Panc1 (cell line): ENCODE measurements around the gene APH1A. TPM values are rescaled to one million over a fixed set of nuclear protein-coding genes. Genes with fewer than 3 reads are reported as not detected.
A peak's percentile ranks its signal among the peaks of the same experiment; 100 is the strongest.
"Not testable (repeated sequence)": the region's sequence is repeated elsewhere in the genome, so short reads cannot be mapped to it uniquely, and the experiment has no call there.

Source experiments
- ATAC-seq: fragments of 200-7000 bp; cut with Tn5 transposase; 2 replicates; pipeline ENCODE4 v1.9.1; 2020; ENCODE audit warnings: mild to moderate bottlenecking, moderate library complexity
- Bru-seq: library from RNA; stranded (reverse); fragments of 400-500 nt; gene quantifications from one replicate; lab custom pipeline; 2021; lab: Mats Ljungman, UMichigan
- BruChase-seq, 2 experiments: library from RNA; stranded (reverse); fragments of 400-500 nt; gene quantifications; one replicate each; lab custom pipeline; 2021; lab: Mats Ljungman, UMichigan
- BruUV-seq: library from RNA; stranded (reverse); fragments of 400-500 nt; replicated peaks from 2 replicates; lab custom pipeline; 2021; lab: Mats Ljungman, UMichigan
- CTCF ChIA-PET: fragments of 300-600 bp; sonication (Branson Sonifier 250); formaldehyde crosslinking; loops from one replicate; lab custom pipeline; 2022; ENCODE audit warnings: antibody characterized with exemption; lab: Charles Lee
- POLR2A ChIA-PET: fragments of 300-600 bp; sonication (Branson Sonifier 250); formaldehyde crosslinking; loops from one replicate; lab custom pipeline; 2022; ENCODE audit warnings: antibody characterized with exemption; lab: Charles Lee
- DNase-seq: peaks from one replicate; pipeline ENCODE4 v3.0.0-alpha.2; 2010; ENCODE audit warnings: low read depth, low spot score
- H3K27ac ChIP-seq: 2 replicates; pipeline ENCODE4 v1.5.1; 2011; ENCODE audit warnings: mild to moderate bottlenecking, low read length, inconsistent platforms
- H3K27me3 ChIP-seq: fragments of 200-500 bp; sonication (Bioruptor generic); 2 replicates; pipeline ENCODE4 v1.6.0; 2014; ENCODE audit warnings: low read length, inconsistent platforms; ENCODE audit not compliant: control insufficient read depth, insufficient read depth
- H3K36me3 ChIP-seq: fragments of 200-500 bp; sonication (Bioruptor generic); 2 replicates; pipeline ENCODE4 v1.5.1; 2014; ENCODE audit warnings: inconsistent platforms, mild to moderate bottlenecking, low read length, moderate library complexity; ENCODE audit not compliant: control insufficient read depth, insufficient read depth
- H3K4me1 ChIP-seq: 2 replicates; pipeline ENCODE4 v1.5.1; 2011; ENCODE audit warnings: inconsistent platforms, mild to moderate bottlenecking, low read length, moderate library complexity; ENCODE audit not compliant: control insufficient read depth, insufficient read depth
- H3K4me3 ChIP-seq, 2 experiments: 2 replicates each; pipeline ENCODE4 v1.5.1; 2011 to 2012; ENCODE audit warnings: low read depth in 2 of 2, low read length in 2 of 2, mild to moderate bottlenecking in 2 of 2, inconsistent platforms in 1 of 2, moderate library complexity in 1 of 2
- H3K9me3 ChIP-seq: fragments of 200-500 bp; sonication (Bioruptor generic); 2 replicates; pipeline ENCODE4 v1.5.1; 2014; ENCODE audit warnings: low read depth, mild to moderate bottlenecking, inconsistent platforms, low read length, moderate library complexity; ENCODE audit not compliant: control insufficient read depth, insufficient read depth
- CTCF ChIP-seq: fragments of 450-650 bp; IDR thresholded peaks from 2 replicates; pipeline ENCODE4 v1.5.1; 2017; ENCODE audit warnings: mild to moderate bottlenecking
- POLR2AphosphoS5 ChIP-seq: IDR thresholded peaks from 2 replicates; pipeline ENCODE4 v1.6.1; 2012; ENCODE audit warnings: mild to moderate bottlenecking, low read depth, low read length, moderate library complexity
- REST ChIP-seq, 2 experiments: IDR thresholded peaks; 2 replicates each; pipeline ENCODE4 v1.6.1; 2011 to 2012; ENCODE audit warnings: low read depth in 2 of 2, control low read depth in 1 of 2, low read length in 1 of 2, mild to moderate bottlenecking in 1 of 2, moderate library complexity in 1 of 2; ENCODE audit not compliant: insufficient read depth in 1 of 2
- SIN3A ChIP-seq: IDR thresholded peaks from 2 replicates; pipeline ENCODE4 v1.6.1; 2012; ENCODE audit warnings: low read depth, mild to moderate bottlenecking, low read length, moderate library complexity, borderline replicate concordance; ENCODE audit not compliant: insufficient read depth
- TCF7L2 ChIP-seq: IDR thresholded peaks from 2 replicates; pipeline ENCODE4 v1.6.1; 2011; ENCODE audit warnings: mild to moderate bottlenecking, low read depth, low read length, inconsistent platforms
- in situ Hi-C: cut with HindIII; loops from 2 replicates; pipeline ENCODE4 v1.10.0; 2016; ENCODE audit warnings: low sequenced_read_pairs, low pct_unique_long_range_greater_than_20kb
- intact Hi-C: fragments of 100-400 bp; cut with micrococcal nuclease; formaldehyde crosslinking; loops from one replicate; pipeline ENCODE4 v1.10.0; 2022; ENCODE audit not compliant: unreplicated experiment
- long read RNA-seq: library from polyadenylated mRNA; unstranded; transcript quantifications from one replicate; pipeline ENCODE4 v2.0.0, GENCODE V29; 2021; ENCODE audit not compliant: unreplicated experiment
- polyA plus RNA-seq: library from polyadenylated mRNA; unstranded; fragments of >200 nt; gene quantifications from one replicate; pipeline ENCODE4 v1.2.1, GENCODE V29; 2012; ENCODE audit warnings: missing spikeins; ENCODE audit not compliant: insufficient read length
- total RNA-seq: library from RNA; stranded (reverse); gene quantifications from one replicate; pipeline ENCODE4 v1.2.1, GENCODE V29; 2021; ENCODE audit not compliant: unreplicated experiment

Gene APH1A
- total RNA-seq: 146 TPM
- 147 TPM for polyA plus RNA-seq
- percentile 90 among the genes with signal in this experiment for Bru-seq, nascent RNA
- percentile 96 among the genes with signal in this experiment for BruChase-seq, experiment 1, labeled RNA remaining after a 2-hour chase
- percentile 99 among the genes with signal in this experiment for BruChase-seq, experiment 2, labeled RNA remaining after a 6-hour chase
- long read RNA-seq, transcript APH1A-202 (6 exons, 2,353 nt): major isoform, 10 of 33 reads
- long read RNA-seq, partial matches to known transcripts: 6 of 33 reads
- long read RNA-seq, other reads (novel, unspliced or antisense): 13 of 33 reads

GRCh38 chr1:150268705-150269403, at the start of gene APH1A:
TSS of gene APH1A (minus strand) at chr1:150269016. CDS start at chr1:150268810, 206 bp downstream.
- TF ChIP-seq REST (IDR thresholded peaks at IDR 0.05; ENCODE audit: insufficient read depth in 1 of 2, low read depth in 2 of 2, low read length in 1 of 2) (no peak), SIN3A (peak; percentile 83; the same call in 1 of the 2 replicates), CTCF (no peak), POLR2AphosphoS5 (peak; percentile 67), TCF7L2 (no peak)
- H3K27me3 ChIP-seq: no peaks in the 10 kb centered on the region
- peak; percentile 82 for DNase-seq
- peaks cover 15% of the 10 kb centered on the region for H3K36me3 ChIP-seq
- in situ Hi-C loops (no loop called here), intact Hi-C loops (no loop called here)
- peak within 1 kb of the TSS; percentile 96 for H3K27ac ChIP-seq
- CTCF ChIA-PET: interaction anchor here (0.6 to 1.4 kb wide), 2 partner anchors 12 kb away, joined by 3 to 4 read pairs; partner anchors contain the start of gene CA14
- H3K9me3 ChIP-seq: no peaks in the 10 kb centered on the region
- H3K4me3 ChIP-seq: peak within 1 kb of the TSS; percentile 95 to 100
- peaks cover 5% of the 10 kb centered on the region for H3K4me1 ChIP-seq
- no TSS peak for BruUV-seq
- POLR2A ChIA-PET: interaction anchor here (0.6 kb wide), 1 partner anchor 12 kb away, joined by 3 read pairs; no protein-coding TSS in a partner anchor
- peak; percentile 100 for ATAC-seq

GRCh38 chr1:150314691-150315090, 45.9 kb upstream of the APH1A start:
- CTCF ChIA-PET, H3K27ac ChIP-seq, H3K4me3 ChIP-seq, H3K36me3 ChIP-seq, intact Hi-C loops, ATAC-seq, DNase-seq, H3K27me3 ChIP-seq, in situ Hi-C loops, POLR2A ChIA-PET, H3K4me1 ChIP-seq, BruUV-seq, H3K9me3 ChIP-seq: not testable (repeated sequence)
